Heart right ventricle (tissue), 16 donors: ENCODE data around the gene CSNK1G2. TPM values are rescaled to one million over a fixed set of nuclear protein-coding genes. Genes with fewer than 3 reads are reported as not detected.

Experiments
- ATAC-seq, 8 donors: fragments of 200-7000 bp; cut with Tn5 transposase; one replicate each; pipeline ENCODE4 v1.9.1; 2020; ENCODE audit warnings: mild to moderate bottlenecking in 8 of 8, moderate library complexity in 8 of 8, moderate number of reproducible peaks in 1 of 8
- DNase-seq, 2 donors: peaks; one replicate each; pipeline ENCODE4 v3.0.0-alpha.2; 2020
- H3K27ac ChIP-seq, 10 donors: fragments of 200-600 bp; sonication (generic) in 2 of 10; one replicate each; pipeline versions ENCODE4 v1.5.0 to v1.8.0; 2020 to 2022; ENCODE audit warnings: mild to moderate bottlenecking in 3 of 10
- H3K27me3 ChIP-seq, 7 donors: fragments of 200-600 bp; one replicate each; pipeline ENCODE4 v1.8.0; 2021 to 2022; ENCODE audit warnings: mild to moderate bottlenecking in 2 of 7
- H3K36me3 ChIP-seq, 9 donors: fragments of 200-600 bp; sonication (generic) in 1 of 9; one replicate each; pipeline versions ENCODE4 v1.5.0 to v1.8.0; 2020 to 2022; ENCODE audit warnings: mild to moderate bottlenecking in 2 of 9
- H3K4me1 ChIP-seq, 9 donors: fragments of 200-600 bp; sonication (generic) in 1 of 9; one replicate each; pipeline versions ENCODE4 v1.5.0 to v1.8.0; 2020 to 2022; ENCODE audit warnings: mild to moderate bottlenecking in 4 of 9
- H3K4me3 ChIP-seq, 10 donors: fragments of 200-600 bp; sonication (generic) in 2 of 10; one replicate each; pipeline versions ENCODE4 v1.5.0 to v1.8.0; 2020 to 2022; ENCODE audit warnings: mild to moderate bottlenecking in 7 of 10, moderate library complexity in 2 of 10
- H3K9me3 ChIP-seq, 11 donors: fragments of 200-600 bp in 10 of 11; sonication (generic) in 2 of 11; one replicate each; pipeline versions ENCODE4 v1.5.0 to v1.8.0; 2013 to 2022; ENCODE audit warnings: mild to moderate bottlenecking in 2 of 11, control low read depth in 1 of 11, moderate library complexity in 1 of 11
- CTCF ChIP-seq, 9 donors: fragments of 200-600 bp; sonication (generic) in 2 of 9; IDR thresholded peaks; one replicate each; pipeline versions ENCODE4 v1.5.0 to v1.8.0; 2021 to 2022; ENCODE audit warnings: antibody characterized with exemption in 9 of 9, mild to moderate bottlenecking in 5 of 9, moderate library complexity in 1 of 9
- WGBS, 2 donors: extraction: QIAGEN DNeasy Blood & Tissue Kit; methylation state at CpG; one replicate each; pipeline ENCODE4 v1.1.7; 2013; ENCODE audit warnings: inconsistent platforms in 1 of 2; 5-methylcytosine and 5-hydroxymethylcytosine counted together
- intact Hi-C, 10 donors: fragments of 100-400 bp; cut with DNase I; formaldehyde crosslinking; loops; one replicate each; pipeline versions ENCODE4 v1.11.1 to v1.14.2; 2022
- polyA plus RNA-seq, 2 donors: library from polyadenylated mRNA; stranded (reverse); fragments of 200-250 nt; gene quantifications; one replicate each; pipeline ENCODE4 v1.2.3, GENCODE V29; 2013
- total RNA-seq, 10 donors: library from RNA; stranded (reverse); fragmentation: NEBNext Ultra II Directional in 3 of 10; extraction: Animal tissue kit (Norgen Biotek cat#: 25700) in 3 of 10; gene quantifications; one replicate each; pipeline versions ENCODE4 v1.2.1 to v1.2.4, GENCODE V29; 2021 to 2023
- donor health status: Arrhythmogenic right ventricular cardiomyopathy.
- donor health status: ischemic (EF 13 %, LVEDD 7.1; RV severe dilation, severe dysfunction).
- donor health status: healthy with polysubstance abuse.
- donor health status: DM: no; HTN: yes; CAD: no.
- donor health status: DM: no; HTN: no; CAD: no.
- donor health status: ischemic (EF 25% LVEDD 6.9; RV normal size, moderate dysfunction).
- donor health status: ischemic (EF 25% LVEDD 5.7; RV mildly dilated, moderate dysfunction).
- donor health status: healthy.
- donor health status: DM: yes; HTN: yes; CAD: no.
- donor health status: Ischemic cardiomyopathy.
- donor health status: ischemic (EF 35%, LVEDD 5.7; RV mildly dilated, moderate dysfunction).
- donor health status: nonischemic (EF 11% LVEDD 7.7; RV severe dilation, severe dysfunction).
- donor health status: DM: yes; HTN: yes; CAD: no.
- donor health status: PGD.
- donor health status: ischemic (EF 29% LVEDD 5.4; RV normal size, mild dysfunction).
- donor health status: nonischemic (EF 23%, LVEDD 6.1; RV moderate dilation, normal function).

The CSNK1G2 gene
- total and polyA plus RNA-seq, 12 donors = 17.7 to 35.2 (median 23.9) TPM

GRCh38 chr19:1918975-1919374 is 22.0 kb upstream of the CSNK1G2 start:
- Histone ChIP-seq H3K4me1 (peaks cover 0 to 3% (median 0%) of the 10 kb centered on the region in 9 donors), H3K27ac (no peak overlapping the region), H3K27me3 (no peaks in the 10 kb centered on the region), H3K9me3 (peaks cover 0 to 4% (median 0%) of the 10 kb centered on the region in 11 donors), H3K4me3 (no peak overlapping the region), H3K36me3 (peaks cover 0 to 81% (median 45%) of the 10 kb centered on the region in 9 donors)
- intact Hi-C loops = no loop called here
- ATAC-seq = no peak
- no peak for DNase-seq
- no peak for TF ChIP-seq CTCF (IDR thresholded peaks at IDR 0.05)
- 95 to 97% methylated on average over 26 to 28 of the region's 28 CpGs for WGBS, 2 donors

GRCh38 chr19:1920644-1921043 is 20.3 kb upstream of the CSNK1G2 start:
- WGBS, 2 donors = 92 to 94% methylated on average over 19 of the region's 19 CpGs
- no peak overlapping the region for H3K4me3 ChIP-seq
- DNase-seq (no peak), ATAC-seq (no peak)
- peaks cover 0 to 4% (median 0%) of the 10 kb centered on the region in 11 donors for H3K9me3 ChIP-seq
- intact Hi-C loops = loop anchor here in 4 of 10 donors (5.0 to 10.0 kb wide), 3 partner anchors 144 to 157 kb away; no protein-coding TSS in a partner anchor
- no peak for TF ChIP-seq CTCF (IDR thresholded peaks at IDR 0.05)
- peaks cover 0 to 82% (median 45%) of the 10 kb centered on the region in 9 donors for H3K36me3 ChIP-seq
- H3K4me1 ChIP-seq = peaks cover 0 to 3% (median 0%) of the 10 kb centered on the region in 9 donors
- H3K27me3 ChIP-seq = no peaks in the 10 kb centered on the region
- H3K27ac ChIP-seq = no peak overlapping the region

GRCh38 chr19:1921326-1921725 is 19.6 kb upstream of the CSNK1G2 start:
- peaks cover 0 to 3% (median 0%) of the 10 kb centered on the region in 9 donors for H3K4me1 ChIP-seq
- no peak overlapping the region for H3K4me3 ChIP-seq
- WGBS, 2 donors = 94% methylated on average over 19 of the region's 19 CpGs
- intact Hi-C loops = loop anchor here in 4 of 10 donors (5.0 to 10.0 kb wide), 3 partner anchors 143 to 156 kb away; no protein-coding TSS in a partner anchor
- peaks cover 0 to 4% (median 0%) of the 10 kb centered on the region in 11 donors for H3K9me3 ChIP-seq
- no peak for ATAC-seq
- H3K27me3 ChIP-seq = no peaks in the 10 kb centered on the region
- DNase-seq = no peak
- TF ChIP-seq CTCF (IDR thresholded peaks at IDR 0.05) = no peak
- peaks cover 0 to 82% (median 45%) of the 10 kb centered on the region in 9 donors for H3K36me3 ChIP-seq
- no peak overlapping the region for H3K27ac ChIP-seq

- peaks cover 0 to 4% (median 0%) of the 10 kb centered on the region in 11 donors for H3K9me3 ChIP-seq
- peaks cover 0 to 3% (median 0%) of the 10 kb centered on the region in 9 donors for H3K4me1 ChIP-seq
- no peak for TF ChIP-seq CTCF (IDR thresholded peaks at IDR 0.05)
- no peak for ATAC-seq
- intact Hi-C loops = loop anchor here in 4 of 10 donors (5.0 to 10.0 kb wide), 3 partner anchors 143 to 155 kb away; no protein-coding TSS in a partner anchor
- no peak overlapping the region for H3K4me3 ChIP-seq
- WGBS, 2 donors = 94% methylated on average over 15 of the region's 15 CpGs
- H3K36me3 ChIP-seq = peaks cover 0 to 82% (median 45%) of the 10 kb centered on the region in 9 donors
- H3K27me3 ChIP-seq = no peaks in the 10 kb centered on the region
- no peak overlapping the region for H3K27ac ChIP-seq
- DNase-seq = no peak
These were observed 19.1 kb upstream of the CSNK1G2 start for GRCh38 chr19:1921825-1922224.
